ENCODE measurements around the gene INA.

DNA sequence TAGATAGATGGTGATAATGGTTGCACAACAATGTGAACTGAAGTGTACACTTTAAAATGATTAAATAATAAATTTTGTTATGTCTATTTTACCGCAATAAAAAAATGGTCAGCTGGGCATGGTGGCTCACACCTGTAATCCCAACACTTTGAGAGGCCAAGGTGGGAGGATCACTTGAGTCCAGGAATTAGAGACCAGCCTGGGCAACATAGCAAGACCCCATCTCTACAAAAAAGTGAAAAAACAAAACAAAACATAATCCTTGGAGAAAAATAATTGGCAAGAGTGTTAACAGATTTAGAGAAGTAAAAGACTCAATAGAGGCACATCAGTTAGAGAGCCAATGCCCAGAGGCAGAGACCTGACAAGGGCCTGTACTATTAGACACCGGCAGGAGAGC is 41.2 kb upstream of the INA start:
- TF ChIP-seq, protein P1, sequence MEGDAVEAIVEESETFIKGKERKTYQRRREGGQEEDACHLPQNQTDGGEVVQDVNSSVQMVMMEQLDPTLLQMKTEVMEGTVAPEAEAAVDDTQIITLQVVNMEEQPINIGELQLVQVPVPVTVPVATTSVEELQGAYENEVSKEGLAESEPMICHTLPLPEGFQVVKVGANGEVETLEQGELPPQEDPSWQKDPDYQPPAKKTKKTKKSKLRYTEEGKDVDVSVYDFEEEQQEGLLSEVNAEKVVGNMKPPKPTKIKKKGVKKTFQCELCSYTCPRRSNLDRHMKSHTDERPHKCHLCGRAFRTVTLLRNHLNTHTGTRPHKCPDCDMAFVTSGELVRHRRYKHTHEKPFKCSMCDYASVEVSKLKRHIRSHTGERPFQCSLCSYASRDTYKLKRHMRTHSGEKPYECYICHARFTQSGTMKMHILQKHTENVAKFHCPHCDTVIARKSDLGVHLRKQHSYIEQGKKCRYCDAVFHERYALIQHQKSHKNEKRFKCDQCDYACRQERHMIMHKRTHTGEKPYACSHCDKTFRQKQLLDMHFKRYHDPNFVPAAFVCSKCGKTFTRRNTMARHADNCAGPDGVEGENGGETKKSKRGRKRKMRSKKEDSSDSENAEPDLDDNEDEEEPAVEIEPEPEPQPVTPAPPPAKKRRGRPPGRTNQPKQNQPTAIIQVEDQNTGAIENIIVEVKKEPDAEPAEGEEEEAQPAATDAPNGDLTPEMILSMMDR (conservative IDR thresholded peaks at IDR 0.05; ENCODE audit: low read length), result no peak
- TF ChIP-seq EZH2phosphoT487 (IDR thresholded peaks at IDR 0.05; ENCODE audit: borderline replicate concordance), result no peak

Measured in Loucy (cell line).